ENCODE results near the gene FCN3.

DNA sequence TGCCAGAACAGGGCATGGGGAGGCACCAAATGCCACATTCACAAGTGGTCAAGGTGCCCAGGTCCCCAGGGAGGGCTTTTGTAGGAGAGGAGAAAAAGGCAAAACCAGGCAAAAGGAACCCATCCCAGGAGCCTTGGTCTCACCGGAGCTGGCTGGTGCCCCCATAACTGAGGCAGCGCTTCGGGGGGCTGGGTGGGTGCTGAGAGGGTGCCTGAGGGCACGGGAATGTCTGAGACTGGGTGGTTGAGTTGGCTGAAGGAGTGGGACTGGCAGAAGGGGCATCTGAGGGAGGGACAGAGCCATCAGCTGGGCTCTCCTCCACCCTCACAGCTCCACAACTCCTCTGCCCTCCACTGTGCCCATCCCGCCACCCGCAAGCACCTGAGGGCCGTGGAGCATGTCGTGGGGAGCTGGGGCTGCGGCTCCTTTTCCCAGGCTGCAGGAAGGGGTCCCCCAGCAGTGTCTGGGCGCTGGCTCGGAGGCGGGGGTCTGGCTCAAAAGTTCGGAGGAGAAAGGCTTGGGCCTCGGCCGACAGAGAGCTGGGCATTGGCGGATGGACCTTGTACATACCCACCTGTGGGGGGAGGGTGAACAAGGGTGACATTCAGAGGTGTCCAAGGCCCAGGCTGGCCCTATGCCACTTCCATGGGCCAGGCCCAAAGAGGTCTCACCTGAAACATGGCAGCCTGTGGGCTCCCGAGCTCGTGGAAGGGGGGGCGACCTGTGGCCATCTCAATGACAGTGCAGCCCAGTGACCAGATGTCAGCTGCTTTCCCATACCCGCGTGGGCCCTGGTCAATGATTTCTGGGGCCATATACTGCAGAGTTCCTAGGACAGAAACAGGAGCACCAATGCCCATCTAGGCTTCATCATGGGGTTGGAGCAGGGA is 16.3 kb downstream of the FCN3 start:
- no peak for TF ChIP-seq MAZ (CRISPR knock-in tag; conservative IDR thresholded peaks at IDR 0.05 in 1 of 2, IDR thresholded peaks at IDR 0.05 in 1 of 2)
- TF ChIP-seq RFX1 (IDR thresholded peaks at IDR 0.05), result no peak
- TF ChIP-seq, protein P1, sequence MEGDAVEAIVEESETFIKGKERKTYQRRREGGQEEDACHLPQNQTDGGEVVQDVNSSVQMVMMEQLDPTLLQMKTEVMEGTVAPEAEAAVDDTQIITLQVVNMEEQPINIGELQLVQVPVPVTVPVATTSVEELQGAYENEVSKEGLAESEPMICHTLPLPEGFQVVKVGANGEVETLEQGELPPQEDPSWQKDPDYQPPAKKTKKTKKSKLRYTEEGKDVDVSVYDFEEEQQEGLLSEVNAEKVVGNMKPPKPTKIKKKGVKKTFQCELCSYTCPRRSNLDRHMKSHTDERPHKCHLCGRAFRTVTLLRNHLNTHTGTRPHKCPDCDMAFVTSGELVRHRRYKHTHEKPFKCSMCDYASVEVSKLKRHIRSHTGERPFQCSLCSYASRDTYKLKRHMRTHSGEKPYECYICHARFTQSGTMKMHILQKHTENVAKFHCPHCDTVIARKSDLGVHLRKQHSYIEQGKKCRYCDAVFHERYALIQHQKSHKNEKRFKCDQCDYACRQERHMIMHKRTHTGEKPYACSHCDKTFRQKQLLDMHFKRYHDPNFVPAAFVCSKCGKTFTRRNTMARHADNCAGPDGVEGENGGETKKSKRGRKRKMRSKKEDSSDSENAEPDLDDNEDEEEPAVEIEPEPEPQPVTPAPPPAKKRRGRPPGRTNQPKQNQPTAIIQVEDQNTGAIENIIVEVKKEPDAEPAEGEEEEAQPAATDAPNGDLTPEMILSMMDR (IDR thresholded peaks at IDR 0.05 in 2 of 3, conservative IDR thresholded peaks at IDR 0.05 in 1 of 3; ENCODE audit: insufficient read depth in 2 of 3, low read depth in 1 of 3, low read length in 3 of 3), result no peak
- no peak for TF ChIP-seq THAP12 (CRISPR knock-in tag; IDR thresholded peaks at IDR 0.05)
- TF ChIP-seq ZNF263 (CRISPR knock-in tag; IDR thresholded peaks at IDR 0.05; ENCODE audit: borderline replicate concordance), result no peak
- TF ChIP-seq POLR2A (conservative IDR thresholded peaks at IDR 0.05), result no peak
- TF ChIP-seq, protein P2, sequence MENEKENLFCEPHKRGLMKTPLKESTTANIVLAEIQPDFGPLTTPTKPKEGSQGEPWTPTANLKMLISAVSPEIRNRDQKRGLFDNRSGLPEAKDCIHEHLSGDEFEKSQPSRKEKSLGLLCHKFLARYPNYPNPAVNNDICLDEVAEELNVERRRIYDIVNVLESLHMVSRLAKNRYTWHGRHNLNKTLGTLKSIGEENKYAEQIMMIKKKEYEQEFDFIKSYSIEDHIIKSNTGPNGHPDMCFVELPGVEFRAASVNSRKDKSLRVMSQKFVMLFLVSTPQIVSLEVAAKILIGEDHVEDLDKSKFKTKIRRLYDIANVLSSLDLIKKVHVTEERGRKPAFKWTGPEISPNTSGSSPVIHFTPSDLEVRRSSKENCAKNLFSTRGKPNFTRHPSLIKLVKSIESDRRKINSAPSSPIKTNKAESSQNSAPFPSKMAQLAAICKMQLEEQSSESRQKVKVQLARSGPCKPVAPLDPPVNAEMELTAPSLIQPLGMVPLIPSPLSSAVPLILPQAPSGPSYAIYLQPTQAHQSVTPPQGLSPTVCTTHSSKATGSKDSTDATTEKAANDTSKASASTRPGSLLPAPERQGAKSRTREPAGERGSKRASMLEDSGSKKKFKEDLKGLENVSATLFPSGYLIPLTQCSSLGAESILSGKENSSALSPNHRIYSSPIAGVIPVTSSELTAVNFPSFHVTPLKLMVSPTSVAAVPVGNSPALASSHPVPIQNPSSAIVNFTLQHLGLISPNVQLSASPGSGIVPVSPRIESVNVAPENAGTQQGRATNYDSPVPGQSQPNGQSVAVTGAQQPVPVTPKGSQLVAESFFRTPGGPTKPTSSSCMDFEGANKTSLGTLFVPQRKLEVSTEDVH (IDR thresholded peaks at IDR 0.05; ENCODE audit: low read depth, partially characterized antibody), result no peak
- no peak for TF ChIP-seq ZBTB8A (IDR thresholded peaks at IDR 0.05; ENCODE audit: partially characterized antibody)
